ENCODE measurements around the gene KCNQ1.

The KCNQ1 gene, protein sequence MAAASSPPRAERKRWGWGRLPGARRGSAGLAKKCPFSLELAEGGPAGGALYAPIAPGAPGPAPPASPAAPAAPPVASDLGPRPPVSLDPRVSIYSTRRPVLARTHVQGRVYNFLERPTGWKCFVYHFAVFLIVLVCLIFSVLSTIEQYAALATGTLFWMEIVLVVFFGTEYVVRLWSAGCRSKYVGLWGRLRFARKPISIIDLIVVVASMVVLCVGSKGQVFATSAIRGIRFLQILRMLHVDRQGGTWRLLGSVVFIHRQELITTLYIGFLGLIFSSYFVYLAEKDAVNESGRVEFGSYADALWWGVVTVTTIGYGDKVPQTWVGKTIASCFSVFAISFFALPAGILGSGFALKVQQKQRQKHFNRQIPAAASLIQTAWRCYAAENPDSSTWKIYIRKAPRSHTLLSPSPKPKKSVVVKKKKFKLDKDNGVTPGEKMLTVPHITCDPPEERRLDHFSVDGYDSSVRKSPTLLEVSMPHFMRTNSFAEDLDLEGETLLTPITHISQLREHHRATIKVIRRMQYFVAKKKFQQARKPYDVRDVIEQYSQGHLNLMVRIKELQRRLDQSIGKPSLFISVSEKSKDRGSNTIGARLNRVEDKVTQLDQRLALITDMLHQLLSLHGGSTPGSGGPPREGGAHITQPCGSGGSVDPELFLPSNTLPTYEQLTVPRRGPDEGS

DNA sequence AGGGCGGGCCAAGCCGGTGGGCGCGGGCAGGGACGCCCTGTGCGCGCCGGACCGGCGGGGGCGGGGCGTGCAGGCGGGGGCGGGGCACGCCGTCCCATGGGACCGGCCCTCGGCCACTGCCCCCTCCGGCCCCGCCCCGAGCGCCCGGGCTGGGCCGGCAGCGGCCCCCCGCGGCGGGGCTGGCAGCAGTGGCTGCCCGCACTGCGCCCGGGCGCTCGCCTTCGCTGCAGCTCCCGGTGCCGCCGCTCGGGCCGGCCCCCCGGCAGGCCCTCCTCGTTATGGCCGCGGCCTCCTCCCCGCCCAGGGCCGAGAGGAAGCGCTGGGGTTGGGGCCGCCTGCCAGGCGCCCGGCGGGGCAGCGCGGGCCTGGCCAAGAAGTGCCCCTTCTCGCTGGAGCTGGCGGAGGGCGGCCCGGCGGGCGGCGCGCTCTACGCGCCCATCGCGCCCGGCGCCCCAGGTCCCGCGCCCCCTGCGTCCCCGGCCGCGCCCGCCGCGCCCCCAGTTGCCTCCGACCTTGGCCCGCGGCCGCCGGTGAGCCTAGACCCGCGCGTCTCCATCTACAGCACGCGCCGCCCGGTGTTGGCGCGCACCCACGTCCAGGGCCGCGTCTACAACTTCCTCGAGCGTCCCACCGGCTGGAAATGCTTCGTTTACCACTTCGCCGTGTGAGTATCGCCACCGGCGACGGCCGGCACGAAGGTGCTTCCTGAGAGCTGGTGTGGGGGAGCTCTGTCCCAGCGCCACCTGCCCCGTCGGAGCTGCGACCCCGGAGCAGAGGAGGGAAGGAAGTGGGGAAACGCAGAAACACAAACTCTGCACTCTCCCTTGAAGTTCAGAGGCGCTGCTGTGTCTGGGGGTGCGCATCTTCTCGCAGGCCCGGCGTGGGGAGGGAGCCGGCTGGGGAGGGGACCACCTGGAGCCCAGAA lies at the start of gene KCNQ1:
KCNQ1 (plus strand) TSS at position 188 of the 925 bp plus-strand sequence; CDS start at position 279, 91 bp downstream.
- DNase-seq, result peak in 1 of 14 donors; percentile 29

DNA sequence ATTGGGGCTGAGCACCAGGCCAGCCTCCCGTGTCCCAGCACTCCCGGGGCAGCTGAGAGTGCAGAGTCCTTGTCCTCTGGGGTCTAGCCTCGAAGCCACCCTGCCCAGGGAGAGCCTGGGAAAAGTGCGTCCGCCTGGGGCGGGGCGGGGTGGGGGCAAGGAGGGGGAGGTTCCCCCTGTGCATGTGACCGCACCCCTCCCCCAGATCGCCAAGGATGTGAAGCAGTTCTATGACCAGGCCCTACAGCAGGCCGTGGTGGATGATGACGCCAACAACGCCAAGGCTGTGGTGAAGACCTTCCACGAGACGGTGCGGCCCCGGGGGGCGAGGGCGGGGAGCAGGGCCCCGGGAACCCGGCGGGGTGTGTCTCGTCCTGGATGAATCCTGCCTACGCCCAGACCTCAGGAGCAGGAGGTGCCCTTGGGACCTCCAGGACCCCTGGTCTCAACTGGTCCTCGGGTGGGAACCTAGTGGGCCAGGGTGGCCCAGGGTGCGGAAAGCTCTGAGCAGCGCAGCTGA lies 49.5 kb upstream of the KCNQ1 start:
- no peak for DNase-seq

DNA sequence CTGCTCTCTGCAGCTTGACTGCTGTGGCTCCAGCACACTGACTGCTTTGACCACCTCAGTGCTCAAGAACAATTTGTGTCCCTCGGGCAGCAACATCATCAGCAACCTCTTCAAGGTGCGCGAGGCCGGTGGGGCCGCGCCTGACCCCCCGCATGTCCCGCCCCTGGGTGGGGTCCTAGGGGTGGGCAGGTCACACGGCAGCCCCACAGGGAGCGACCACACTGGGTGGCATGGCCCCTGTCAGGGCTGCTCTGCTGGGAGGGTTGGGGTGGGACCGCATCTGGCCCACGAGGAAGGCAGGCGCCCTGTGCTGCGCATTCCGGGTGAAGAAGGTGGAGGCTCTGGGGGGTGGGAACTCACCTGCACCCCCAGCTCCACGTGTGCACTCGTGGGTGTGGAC lies 49.0 kb upstream of the KCNQ1 start:
- no peak for DNase-seq

DNA sequence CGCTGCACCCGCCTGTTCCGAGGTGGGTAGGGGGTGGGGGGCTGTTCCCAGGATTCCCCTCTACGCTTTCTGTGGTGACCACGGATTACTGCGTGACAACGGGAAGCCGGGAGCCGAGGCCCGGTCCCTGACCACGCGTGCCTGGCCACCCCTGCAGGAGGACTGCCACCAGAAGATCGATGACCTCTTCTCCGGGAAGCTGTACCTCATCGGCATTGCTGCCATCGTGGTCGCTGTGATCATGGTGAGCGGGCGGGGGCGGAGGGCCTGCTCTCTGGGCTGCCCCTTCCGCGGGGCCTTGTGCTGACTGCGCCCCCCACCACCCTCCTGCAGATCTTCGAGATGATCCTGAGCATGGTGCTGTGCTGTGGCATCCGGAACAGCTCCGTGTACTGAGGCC lies 48.3 kb upstream of the KCNQ1 start:
- no peak for DNase-seq

DNA sequence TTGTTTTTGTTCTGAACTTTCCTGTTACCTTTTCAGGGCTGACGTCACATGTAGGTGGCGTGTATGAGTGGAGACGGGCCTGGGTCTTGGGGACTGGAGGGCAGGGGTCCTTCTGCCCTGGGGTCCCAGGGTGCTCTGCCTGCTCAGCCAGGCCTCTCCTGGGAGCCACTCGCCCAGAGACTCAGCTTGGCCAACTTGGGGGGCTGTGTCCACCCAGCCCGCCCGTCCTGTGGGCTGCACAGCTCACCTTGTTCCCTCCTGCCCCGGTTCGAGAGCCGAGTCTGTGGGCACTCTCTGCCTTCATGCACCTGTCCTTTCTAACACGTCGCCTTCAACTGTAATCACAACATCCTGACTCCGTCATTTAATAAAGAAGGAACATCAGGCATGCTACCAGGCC lies 47.8 kb upstream of the KCNQ1 start:
- DNase-seq, result no peak

DNA sequence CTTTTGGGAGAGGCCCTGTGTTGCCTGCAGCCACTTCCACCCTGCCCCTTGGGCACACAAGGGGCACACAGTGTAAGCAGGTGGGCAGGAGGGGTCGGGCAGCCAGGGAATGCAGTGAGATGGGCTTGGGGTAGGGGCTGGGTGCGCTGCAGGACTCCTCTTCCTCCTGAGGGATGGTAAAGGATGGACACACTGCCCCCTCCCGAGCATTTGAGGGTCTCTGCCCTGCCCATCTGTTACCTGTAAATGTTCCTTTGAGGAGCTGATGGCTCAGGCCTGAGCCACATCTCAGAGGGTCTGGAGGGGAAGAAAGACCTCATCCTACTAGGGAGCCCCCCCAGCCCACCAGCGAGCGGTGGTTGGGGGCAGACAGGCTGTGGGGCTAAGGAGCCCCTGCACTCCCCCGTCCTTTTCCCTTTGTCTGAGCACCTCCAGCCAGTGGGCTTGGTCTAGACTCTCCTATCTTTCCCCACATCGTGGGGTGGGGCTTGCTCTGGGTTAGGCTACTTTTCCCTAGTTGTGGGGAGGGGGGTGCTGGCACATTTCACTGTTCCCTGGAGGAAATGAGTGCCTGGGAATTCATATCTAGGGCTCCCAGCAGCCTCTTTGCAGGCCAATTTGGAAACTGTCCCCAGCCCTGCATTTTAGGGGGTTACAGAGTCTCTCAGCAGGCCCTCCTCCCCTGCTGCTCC lies 46.0 kb upstream of the KCNQ1 start:
- DNase-seq, result no peak

DNA sequence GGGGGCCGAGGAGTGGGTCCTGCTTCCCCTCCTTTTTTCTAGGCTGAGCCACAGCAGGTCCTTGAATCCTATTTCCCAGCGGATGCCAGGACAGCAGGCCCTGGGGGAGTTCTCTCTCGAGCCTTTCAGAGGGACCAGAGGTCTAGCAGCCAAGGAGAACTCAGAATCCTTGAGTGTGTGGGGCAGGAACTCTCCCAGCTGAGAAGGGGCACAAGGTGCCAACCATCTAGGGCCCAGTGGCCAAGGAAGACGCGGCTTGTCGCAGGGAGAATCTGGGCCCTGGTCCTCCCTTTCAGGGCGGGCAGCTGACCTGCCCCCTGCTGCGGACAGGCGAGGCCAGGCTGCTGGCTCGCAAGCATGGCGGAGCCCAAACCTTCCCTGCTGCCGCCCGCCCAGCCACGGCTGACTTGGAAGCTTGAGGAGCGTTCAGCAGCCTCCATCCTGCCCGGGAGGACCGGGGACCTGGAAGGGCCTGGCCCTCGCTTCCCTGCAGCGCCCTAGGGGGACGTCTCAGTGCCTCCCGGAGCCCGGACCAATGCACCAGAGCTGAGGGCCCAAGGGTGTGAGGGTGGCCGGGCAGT lies 45.2 kb upstream of the KCNQ1 start:
- DNase-seq, result peak in 4 of 14 donors; percentile 53 to 80 (median 70)

DNA sequence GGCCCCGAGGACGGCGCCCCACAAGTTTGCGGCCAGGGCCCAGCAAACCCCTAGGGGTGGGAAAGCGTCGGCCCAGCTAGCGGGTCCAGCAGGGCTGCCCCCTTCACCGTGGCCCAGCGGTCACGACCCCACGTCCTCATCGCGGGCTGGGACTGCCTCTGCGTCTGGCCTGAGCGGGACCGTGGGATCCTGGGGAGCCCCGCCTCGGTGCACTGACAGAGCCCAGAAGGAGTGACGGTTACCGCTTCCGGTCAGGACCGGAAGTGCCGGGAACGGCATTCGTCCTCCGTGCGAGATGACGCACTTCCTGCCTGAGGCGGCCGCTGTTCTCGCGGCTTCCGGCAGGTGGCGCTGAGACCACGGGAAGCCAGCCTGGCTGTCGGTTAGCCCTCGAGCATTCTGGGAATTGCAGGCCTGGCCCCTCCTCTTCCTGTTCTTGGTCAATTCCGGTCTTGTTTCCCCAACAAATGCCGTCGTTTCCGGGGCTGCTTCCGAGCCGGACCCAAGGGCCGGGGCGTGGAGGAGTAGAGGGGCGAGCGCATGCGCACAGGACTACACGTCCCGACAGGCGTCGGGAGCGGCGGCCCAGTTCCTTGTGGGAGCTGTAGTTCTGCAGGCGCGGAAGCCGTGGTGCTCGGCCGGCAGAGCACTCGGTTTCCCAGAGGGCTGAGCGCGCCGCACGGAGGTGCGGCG lies 44.6 kb upstream of the KCNQ1 start, which contains the start of gene TSSC4:
TSSC4 (plus strand) TSS at position 682 of the 693 bp plus-strand sequence. CDS start 1,884 bp downstream, outside the sequence.
- DNase-seq, result peak; percentile 98 to 100 (median 100)

DNA sequence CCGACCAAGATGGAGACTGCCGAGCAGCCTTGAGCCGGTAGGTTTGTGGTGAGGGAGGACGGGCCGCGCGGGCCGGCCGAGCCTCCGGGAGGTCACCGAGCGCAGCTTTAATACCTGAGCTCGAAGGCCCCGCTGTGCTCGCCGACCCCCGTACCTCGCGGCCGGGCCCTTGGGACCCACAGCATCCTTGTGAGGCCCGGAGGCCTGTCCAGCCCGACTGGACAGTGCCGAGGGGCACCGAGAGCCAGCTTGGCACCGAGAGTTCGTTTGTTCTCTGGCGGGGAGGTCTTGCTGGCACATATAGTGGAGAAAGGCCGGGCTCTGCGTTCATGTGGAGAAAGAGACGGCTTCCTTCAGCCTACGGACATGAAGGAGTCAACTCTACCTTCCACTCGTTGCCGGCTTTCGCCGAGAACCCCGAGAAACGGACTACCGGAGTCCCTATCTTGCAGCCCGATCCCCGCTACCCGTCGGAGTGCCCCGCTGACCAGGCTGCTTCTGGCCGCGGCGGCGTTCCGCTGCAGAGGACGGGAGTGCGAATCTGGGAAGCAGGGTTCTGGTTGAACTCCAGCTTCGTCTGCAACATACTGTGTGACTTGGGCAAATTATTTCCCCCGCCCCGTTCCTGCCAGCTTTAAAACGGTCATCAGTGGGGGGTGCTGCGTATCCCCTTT lies 43.9 kb upstream of the KCNQ1 start:
- peak in 1 of 14 donors; percentile 79 for DNase-seq

DNA sequence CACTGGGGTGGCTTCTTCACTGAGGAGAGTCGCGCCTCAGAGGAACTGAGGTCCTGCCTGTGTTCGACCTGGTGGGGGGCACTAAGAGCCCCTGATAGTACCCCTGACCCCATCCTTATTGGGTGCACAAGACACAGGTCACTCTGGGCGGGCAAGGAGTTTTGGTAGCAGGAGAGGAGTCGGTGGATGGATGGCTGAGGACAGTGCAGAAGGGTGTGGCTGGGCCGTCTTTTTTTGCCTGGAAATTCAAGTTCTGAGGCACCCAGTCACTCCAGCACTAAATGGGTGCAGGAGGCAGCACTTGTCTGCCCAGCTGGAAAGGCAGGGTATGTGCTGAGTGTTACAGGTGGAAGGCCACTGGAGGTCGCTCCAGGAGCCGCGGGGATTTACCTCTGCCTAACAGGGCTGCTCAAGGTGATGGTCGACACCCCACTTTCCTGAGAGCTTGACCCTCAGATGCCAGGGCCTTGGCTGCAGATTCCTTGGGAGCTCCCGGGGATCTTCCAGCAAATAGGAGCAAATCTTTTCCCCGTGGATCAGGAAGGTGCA lies 43.3 kb upstream of the KCNQ1 start:
- DNase-seq, result no peak

DNA sequence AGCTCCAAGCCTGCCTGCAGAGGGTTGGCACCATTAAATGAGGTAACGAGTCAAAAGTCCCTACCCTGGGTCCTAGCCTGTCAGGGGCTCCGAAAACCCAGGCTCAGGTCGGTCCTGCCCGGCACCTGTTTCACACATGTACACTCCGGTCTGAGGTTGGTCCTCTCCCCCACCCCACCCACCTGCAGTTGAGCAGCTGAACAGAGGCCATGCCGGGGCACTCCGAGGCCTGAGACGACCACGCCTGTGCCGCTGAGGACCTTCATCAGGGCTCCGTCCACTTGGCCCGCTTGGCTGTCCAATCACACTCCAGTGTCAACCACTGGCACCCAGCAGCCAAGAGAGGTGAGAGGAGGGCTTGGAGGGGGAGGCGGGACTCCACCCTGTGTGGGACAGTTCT lies 42.7 kb upstream of the KCNQ1 start:
- no peak for DNase-seq

DNA sequence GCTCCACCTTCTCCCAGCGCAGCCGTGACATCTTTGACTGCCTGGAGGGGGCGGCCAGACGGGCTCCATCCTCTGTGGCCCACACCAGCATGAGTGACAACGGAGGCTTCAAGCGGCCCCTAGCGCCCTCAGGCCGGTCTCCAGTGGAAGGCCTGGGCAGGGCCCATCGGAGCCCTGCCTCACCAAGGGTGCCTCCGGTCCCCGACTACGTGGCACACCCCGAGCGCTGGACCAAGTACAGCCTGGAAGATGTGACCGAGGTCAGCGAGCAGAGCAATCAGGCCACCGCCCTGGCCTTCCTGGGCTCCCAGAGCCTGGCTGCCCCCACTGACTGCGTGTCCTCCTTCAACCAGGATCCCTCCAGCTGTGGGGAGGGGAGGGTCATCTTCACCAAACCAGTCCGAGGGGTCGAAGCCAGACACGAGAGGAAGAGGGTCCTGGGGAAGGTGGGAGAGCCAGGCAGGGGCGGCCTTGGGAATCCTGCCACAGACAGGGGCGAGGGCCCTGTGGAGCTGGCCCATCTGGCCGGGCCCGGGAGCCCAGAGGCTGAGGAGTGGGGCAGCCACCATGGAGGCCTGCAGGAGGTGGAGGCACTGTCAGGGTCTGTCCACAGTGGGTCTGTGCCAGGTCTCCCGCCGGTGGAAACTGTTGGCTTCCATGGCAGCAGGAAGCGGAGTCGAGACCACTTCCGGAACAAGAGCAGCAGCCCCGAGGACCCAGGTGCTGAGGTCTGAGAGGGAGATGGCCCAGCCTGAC lies 41.7 kb upstream of the KCNQ1 start:
- no peak for DNase-seq

DNA sequence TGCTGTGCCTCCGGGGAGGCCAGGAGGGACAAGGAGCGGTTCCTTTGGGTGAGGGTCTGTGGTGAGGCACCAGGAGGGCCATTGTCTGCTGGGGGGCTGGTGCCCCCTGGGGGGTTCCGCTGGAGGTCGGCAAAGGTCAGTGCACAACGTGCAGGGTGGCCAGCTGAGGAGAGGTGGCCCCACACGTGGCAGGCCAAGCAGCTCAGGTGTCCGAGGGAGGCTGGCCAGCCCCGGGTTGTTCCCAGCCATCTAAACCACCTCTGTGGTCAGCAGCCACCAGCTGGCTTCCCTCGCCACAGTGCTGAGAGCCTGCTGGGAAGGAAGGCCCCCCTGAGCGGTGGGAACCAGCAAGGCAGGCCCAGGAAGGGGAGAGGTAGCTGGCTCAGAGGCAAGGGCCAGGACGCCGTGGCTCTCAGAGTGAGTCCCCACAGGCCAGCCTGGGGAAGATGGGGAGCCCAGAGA lies 40.0 kb upstream of the KCNQ1 start:
- DNase-seq, result no peak

DNA sequence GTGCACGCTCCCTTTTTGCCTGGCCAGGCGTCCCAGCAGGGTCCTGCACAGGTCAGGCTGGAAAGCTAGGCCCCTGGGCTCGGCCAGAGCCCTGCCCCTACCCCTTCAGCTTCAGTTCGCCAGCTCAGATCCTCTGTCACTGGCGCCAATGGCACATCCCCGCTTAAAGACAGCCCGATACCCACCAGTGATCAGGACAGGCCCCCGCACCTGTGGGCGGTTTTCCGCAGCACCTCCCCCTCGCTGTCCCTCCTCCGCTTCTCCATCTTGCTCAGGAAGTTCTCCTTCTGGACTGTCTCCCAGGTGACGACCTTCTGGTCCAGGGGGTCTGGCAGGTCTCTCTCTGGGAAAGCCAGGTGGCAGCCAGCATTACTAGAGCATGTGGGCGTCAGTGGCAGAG lies 38.4 kb upstream of the KCNQ1 start:
- no peak for DNase-seq

DNA sequence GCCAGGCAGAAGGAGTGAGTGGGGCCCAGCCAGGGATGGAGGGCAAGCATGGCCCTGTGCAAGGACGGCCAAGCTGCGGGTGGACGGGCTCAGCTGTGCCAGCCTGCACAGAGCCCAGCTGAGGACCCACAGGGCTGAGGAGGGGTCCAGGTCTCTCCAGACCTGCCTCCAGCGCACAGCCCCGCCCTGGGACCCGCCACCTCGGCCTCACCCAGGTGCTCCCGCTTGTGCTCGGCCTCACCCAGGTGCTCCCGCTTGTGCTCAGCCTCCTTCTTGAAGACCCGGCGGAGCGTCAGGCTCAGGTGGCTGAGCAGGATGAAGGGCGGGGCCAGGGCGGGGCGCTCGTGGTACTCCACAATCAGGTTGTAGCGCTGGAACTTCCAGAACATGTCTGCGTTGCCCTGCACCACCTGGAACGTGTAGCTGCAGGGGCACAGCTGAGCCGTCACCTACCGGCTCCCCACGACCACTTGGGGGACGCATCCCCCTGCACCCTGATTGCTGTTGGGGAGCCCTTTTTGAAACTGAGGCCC lies 37.9 kb upstream of the KCNQ1 start:
- DNase-seq, result no peak

DNA sequence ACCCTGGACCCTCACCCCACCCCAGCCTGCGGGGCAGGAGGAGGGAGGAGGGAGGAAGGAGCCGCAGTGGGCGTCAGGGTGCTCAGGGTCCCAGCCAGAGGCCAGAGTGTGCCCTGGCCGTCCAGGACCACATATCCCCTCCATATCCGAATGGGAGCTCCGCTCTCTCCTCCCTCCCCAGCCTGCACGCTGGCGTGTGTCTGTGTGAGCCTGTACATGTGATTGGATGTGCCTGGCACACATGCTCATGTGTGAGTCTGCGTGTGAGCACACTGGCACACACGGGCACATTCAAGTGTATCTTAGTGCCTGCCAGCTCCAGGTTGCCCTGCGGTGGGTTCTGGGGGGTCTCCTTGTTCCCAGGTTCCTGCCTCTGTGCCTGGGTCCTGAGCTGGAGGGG lies 36.1 kb upstream of the KCNQ1 start:
- no peak for DNase-seq

DNA sequence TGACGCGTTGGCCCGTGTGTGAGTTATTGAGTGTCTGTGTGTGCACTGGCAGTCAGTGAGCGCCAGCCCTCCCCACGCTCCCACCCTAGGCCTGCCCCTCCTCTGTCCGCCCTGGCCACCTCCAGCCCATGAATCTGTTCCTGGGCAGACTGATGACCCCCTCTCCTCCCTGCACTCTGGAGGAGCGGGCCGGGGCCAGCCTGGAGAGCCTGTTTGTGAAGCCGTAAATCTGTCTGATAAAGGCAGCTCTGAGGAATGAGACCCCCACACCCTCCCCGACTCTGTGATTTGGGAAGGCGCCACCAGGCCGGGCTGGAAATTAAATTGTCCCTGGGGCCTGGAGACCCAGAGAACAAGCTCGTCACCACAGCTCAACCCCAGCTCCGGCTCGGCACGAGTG lies 35.7 kb upstream of the KCNQ1 start:
- DNase-seq, result no peak

DNA sequence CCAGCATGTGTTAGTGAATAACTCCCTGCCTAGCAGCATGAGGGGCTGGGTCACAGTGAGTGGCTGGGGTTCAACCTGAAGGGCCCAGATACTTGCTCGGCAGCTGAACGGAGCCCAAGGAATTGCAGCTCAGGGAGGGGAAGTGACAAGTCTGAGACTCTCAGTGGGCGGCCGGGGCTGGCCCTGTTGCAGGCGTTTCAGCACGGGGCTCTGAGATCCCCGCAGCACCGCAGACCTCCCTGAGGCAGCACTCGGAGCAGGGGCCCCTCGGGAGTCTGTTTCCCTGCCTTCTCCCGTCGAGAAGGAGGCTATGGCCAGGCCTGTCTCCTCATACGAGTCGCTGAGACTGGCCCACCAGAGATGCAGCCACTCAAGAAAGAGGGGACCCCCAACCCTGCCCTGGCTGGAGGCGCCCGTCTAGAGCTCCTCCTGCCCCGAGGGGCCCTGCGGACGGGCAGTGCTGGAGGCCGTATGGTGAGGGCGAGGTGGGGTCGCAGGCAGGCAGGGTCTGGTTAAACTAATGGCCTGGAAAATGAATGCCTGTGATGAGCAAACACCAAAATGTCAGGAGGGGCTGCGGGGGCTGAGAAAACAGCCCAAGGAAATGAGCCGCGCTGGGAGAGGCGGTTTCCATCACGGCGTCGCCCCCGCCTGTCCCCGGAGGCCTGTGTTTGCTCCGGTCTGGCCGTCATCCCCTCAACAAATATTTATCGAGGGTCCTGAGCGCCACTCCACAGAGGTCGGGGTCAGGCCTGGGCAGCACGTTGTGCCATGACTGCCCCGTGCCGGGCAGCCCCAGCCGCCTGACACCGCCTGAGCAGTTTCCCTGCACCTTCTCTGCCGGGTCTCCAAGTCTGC lies 35.0 kb upstream of the KCNQ1 start:
- DNase-seq, result no peak

Measured in C1 segment of cervical spinal cord (tissue), 14 donors.